COLO668 (cell line): Measurements from ENCODE around the gene PRR20E.
"Not testable (repeated sequence)": the region's sequence is repeated elsewhere in the genome, so short reads cannot be mapped to it uniquely, and the experiment has no call there.

Experiments
- DNase-seq: peaks from one replicate; lab custom pipeline; 2025; ENCODE audit not compliant: unreplicated experiment; lab: John Stamatoyannopoulos, UW

Gene PRR20E

DNA sequence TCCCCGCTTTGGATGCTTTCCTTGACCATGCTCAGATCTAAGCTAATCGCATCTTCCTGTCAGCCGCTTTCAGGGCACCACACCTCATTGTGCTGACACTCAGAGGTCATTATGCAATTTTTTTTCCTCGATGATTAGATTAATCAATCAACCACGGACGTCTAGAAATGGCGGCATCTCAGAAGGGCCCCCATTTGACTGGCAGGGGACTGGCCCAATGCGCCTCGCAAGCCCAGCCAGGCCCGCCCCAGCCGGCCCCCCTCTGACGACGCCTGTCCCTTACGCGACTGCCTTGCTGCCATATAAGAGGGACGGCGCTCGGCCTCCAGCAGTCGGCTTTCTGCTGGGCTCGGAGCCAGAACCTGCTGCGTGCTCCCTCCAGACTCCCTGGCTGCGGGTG lies at the start of gene PRR20E:
TSS of gene PRR20E (plus strand) at position 301 of the 400 bp plus-strand sequence. CDS start 387 bp downstream, outside the sequence.
- DNase-seq = not testable (repeated sequence)

DNA sequence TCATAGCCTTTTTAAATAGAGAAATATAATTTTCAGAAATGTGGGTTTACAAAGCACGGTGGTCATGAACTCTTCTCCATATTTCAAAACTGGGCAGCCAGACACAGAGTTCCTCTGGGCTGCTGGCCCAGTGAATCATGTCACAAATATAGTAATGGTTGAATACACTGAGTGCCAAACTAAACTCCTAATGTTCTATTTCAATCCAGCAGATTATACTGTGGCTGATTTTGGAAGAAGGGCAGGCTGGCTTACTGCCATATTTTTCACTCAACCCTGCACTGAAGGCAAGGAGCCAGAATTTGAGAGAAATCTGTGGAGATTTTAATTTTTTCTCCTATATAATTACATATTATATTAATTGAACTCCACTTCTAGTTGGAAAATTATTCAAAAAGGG lies 43.3 kb upstream of the PRR20E start:
- no peak for DNase-seq

DNA sequence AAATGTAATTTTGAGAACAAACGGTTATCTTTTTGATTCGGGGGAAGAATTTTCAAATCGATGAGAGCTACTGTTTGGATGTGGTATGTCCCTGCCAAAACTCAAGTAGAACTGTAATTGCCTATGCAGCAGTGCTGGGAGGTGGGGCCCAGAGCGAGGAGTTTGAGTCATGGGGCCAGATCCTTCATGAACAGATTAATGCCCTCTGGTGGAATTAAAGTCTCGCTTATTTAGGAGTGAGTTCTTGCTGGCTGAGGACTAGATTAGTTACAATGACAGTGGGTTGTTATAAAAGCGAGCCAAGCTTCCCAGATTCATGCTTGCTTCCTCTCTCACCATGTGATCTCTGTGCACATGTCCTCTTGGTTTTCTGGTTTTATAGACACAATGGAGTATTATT lies 38.1 kb upstream of the PRR20E start:
- DNase-seq = no peak

DNA sequence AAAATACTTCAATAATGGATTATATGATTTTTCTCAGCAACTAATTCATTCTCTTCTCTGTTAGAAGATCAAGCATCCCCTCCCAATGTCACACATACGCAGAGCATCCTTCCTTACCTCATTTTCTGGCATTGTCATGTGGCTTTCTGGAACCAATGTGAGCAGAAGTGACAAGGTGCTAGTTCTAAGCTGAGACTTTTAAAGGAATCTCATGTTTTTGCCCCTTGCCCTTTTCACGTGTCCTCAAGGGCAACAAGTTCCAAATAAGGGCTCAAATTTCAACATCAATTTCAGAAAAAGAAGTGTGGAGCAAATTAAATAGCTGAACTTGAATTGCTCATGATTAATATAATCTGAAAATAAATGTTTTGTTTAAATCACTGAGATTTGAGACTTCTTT lies 30.9 kb upstream of the PRR20E start:
- DNase-seq = no peak

DNA sequence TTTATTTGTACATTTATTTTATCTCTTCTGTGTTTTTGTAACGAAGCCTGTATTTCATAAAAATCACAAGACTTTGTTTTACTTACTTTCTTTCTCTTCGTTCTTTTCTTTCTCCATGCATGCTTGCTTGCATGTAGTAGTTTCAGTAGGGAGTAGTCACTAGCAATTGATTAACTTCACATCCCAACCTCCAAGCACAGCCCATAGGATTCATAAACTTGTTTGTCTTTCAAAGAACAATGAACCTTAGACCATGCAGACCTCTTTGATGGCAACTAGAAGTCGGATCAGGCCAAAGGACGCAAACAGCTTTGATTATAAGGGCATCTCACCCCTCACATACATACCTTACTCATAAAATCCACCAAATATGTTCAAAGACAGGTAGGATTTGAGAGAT lies 29.4 kb upstream of the PRR20E start:
- no peak for DNase-seq

DNA sequence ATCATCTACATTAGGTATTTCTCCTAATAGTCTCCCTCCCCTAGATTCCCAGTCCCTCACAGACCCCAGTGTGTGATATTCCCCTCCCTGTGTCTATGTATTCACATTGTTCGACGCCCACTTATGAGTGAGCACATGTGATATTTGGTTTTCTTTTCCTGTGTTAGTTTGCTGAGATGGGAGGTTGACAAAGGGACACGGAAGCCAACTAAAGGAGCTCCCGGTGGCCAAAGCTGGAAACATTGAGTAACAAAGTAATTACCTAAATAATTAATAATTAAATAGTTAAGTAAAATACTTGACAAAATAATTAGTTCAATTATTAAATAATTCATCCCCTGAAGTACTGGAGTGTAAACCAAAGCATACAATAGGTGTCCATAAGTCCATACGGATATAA lies 28.0 kb upstream of the PRR20E start:
- no peak for DNase-seq

DNA sequence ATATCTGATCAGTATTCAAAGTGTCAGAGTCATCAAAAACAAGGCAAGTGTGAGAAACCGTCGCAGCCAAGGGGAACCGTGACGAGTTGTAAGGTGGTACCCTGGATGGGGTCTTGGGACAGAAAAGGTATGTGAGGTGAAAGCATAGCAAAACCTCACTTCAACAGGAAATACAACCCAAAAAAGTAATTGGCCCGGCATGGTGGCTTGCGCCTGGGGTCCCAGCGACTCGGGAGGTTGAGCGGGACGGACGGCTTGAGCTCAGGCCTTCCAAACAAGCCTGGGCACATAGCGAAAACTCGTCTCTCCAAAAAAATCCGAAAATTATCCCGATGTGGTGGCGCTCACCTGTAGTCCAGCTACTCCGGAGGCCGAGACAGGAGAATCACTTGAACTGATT lies 27.2 kb upstream of the PRR20E start:
- DNase-seq = not testable (repeated sequence)

DNA sequence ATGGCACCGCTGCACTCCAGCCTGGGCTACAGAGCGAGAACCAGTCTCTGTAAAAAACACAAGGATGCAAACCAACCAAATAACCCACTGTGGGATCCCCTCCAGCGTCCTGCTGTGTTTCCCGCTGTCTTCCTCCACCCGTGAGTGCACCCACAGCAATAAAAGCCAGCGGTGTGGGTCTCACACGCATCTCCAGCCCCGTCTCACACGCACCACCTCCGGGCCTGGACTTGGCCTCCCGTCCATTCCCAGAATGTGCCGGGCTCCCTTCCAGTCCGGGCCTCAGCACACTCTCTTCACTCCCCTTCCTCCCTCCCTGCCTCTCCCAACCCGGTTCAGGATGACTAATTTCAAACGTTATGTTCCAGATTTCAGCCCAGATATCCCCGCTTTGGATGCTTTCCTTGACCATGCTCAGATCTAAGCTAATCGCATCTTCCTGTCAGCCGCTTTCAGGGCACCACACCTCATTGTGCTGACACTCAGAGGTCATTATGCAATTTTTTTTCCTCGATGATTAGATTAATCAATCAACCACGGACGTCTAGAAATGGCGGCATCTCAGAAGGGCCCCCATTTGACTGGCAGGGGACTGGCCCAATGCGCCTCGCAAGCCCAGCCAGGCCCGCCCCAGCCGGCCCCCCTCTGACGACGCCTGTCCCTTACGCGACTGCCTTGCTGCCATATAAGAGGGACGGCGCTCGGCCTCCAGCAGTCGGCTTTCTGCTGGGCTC lies 26.6 kb upstream of the PRR20E start, which contains the start of gene PRR20A:
TSS of gene PRR20A (plus strand) at position 684 of the 734 bp plus-strand sequence. CDS start 387 bp downstream, outside the sequence.
- DNase-seq = not testable (repeated sequence)

DNA sequence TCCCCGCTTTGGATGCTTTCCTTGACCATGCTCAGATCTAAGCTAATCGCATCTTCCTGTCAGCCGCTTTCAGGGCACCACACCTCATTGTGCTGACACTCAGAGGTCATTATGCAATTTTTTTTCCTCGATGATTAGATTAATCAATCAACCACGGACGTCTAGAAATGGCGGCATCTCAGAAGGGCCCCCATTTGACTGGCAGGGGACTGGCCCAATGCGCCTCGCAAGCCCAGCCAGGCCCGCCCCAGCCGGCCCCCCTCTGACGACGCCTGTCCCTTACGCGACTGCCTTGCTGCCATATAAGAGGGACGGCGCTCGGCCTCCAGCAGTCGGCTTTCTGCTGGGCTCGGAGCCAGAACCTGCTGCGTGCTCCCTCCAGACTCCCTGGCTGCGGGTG lies 19.8 kb upstream of the PRR20E start, which contains the start of gene PRR20B:
TSS of gene PRR20B (plus strand) at position 301 of the 400 bp plus-strand sequence. CDS start 387 bp downstream, outside the sequence.
- not testable (repeated sequence) for DNase-seq

DNA sequence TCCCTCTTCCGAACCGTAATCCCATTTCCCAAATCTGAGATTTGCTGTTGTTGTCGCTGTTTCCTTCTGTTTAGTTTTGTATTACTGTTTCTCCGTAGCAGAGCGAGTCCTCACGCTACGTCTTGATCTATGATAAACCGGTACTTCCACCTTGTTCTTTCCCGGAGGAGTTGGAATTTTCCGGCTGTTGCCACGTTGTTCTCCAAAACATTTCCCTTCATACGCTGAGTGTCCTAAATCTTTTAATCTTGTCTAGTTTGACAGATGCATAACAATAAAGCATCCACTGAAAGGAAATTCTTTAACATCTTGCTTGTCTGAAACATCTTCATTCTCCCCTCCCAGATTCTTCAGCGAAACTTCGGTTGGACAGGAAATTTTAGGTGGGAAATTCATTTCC lies 18.9 kb upstream of the PRR20E start:
- not testable (repeated sequence) for DNase-seq

DNA sequence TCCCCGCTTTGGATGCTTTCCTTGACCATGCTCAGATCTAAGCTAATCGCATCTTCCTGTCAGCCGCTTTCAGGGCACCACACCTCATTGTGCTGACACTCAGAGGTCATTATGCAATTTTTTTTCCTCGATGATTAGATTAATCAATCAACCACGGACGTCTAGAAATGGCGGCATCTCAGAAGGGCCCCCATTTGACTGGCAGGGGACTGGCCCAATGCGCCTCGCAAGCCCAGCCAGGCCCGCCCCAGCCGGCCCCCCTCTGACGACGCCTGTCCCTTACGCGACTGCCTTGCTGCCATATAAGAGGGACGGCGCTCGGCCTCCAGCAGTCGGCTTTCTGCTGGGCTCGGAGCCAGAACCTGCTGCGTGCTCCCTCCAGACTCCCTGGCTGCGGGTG lies 13.2 kb upstream of the PRR20E start, which contains the start of gene PRR20C:
TSS of gene PRR20C (plus strand) at position 301 of the 400 bp plus-strand sequence. CDS start 387 bp downstream, outside the sequence.
- DNase-seq = not testable (repeated sequence)

DNA sequence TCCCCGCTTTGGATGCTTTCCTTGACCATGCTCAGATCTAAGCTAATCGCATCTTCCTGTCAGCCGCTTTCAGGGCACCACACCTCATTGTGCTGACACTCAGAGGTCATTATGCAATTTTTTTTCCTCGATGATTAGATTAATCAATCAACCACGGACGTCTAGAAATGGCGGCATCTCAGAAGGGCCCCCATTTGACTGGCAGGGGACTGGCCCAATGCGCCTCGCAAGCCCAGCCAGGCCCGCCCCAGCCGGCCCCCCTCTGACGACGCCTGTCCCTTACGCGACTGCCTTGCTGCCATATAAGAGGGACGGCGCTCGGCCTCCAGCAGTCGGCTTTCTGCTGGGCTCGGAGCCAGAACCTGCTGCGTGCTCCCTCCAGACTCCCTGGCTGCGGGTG lies 6.7 kb upstream of the PRR20E start, which contains the start of gene PRR20D:
TSS of gene PRR20D (plus strand) at position 301 of the 400 bp plus-strand sequence. CDS start 387 bp downstream, outside the sequence.
- not testable (repeated sequence) for DNase-seq

DNA sequence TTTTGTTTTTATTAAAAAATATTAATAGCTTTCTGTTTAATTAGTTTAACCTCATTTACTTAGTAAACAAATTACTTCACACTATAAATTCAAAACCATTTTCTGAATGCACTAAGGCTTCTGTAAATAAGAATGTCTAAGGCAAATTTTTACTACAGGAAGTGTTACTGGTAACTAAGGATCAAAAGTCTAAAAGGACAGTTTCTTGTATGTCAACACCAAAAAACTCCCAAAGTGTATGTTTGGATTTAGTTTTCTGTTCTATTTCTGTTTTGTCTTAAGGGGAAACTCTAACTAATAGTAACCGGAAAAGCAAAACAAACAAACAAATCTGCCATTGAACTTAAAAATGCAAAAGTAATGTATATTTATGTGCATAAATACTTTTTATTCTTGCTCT lies 24.7 kb downstream of the PRR20E start:
- no peak for DNase-seq

DNA sequence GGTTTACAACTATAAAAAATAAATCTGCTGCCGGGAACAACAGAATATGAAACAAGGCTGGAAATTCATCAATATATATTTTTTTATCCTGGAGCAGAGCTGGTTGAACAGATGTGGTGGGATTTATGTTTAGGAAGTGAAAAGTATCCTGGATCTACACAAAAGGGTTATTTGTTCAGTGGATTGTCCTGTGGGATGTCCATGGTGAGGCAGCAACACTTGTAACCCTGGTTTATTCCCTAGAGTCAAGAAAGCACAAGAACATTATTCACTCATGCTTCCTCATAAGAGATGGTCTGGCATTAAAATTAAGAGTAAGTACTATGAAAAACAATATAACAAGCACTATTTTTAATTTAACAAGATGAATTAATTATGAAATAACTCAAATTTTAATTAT lies 46.0 kb downstream of the PRR20E start:
- DNase-seq = no peak
